D721Med (cell line): ENCODE measurements around the gene SEM1.

Source experiments
- DNase-seq: peaks from one replicate; pipeline ENCODE4 v3.0.0; 2011; ENCODE audit warnings: low spot score; ENCODE audit not compliant: insufficient read length
- FAIRE-seq: peaks from 2 replicates; lab custom pipeline; 2011; peaks lifted over from hg19 to GRCh38; lab: Jason Lieb, UNC
- TF ChIP-seq, protein P1 (sequence below): IDR thresholded peaks from 2 replicates; pipeline ENCODE4 v1.5.1; 2012; ENCODE audit warnings: mild to moderate bottlenecking, control low read depth; ENCODE audit not compliant: insufficient read depth; ENCODE audit errors: missing control alignments

The SEM1 gene

DNA sequence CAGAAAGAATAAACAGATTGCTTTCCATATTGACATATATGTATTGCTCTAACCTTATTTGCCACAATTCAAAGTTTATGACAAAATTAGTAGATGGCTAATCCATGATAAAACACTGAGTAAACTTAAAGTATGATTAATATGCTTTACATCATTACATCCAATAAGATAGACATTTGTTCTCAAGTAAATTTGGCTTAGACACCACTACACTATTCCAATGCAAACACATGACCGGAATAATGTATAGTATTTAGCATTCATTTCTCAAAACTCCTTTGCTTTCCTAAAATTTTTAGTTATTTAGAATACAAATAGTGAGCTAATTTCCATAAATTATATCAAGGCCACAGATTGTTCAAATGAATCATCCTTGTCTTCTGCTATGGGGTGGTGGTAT lies 20.2 kb downstream of the SEM1 start:
- FAIRE-seq (peak; percentile 51), DNase-seq (no peak)
- TF ChIP-seq, protein P1, sequence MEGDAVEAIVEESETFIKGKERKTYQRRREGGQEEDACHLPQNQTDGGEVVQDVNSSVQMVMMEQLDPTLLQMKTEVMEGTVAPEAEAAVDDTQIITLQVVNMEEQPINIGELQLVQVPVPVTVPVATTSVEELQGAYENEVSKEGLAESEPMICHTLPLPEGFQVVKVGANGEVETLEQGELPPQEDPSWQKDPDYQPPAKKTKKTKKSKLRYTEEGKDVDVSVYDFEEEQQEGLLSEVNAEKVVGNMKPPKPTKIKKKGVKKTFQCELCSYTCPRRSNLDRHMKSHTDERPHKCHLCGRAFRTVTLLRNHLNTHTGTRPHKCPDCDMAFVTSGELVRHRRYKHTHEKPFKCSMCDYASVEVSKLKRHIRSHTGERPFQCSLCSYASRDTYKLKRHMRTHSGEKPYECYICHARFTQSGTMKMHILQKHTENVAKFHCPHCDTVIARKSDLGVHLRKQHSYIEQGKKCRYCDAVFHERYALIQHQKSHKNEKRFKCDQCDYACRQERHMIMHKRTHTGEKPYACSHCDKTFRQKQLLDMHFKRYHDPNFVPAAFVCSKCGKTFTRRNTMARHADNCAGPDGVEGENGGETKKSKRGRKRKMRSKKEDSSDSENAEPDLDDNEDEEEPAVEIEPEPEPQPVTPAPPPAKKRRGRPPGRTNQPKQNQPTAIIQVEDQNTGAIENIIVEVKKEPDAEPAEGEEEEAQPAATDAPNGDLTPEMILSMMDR: no peak

DNA sequence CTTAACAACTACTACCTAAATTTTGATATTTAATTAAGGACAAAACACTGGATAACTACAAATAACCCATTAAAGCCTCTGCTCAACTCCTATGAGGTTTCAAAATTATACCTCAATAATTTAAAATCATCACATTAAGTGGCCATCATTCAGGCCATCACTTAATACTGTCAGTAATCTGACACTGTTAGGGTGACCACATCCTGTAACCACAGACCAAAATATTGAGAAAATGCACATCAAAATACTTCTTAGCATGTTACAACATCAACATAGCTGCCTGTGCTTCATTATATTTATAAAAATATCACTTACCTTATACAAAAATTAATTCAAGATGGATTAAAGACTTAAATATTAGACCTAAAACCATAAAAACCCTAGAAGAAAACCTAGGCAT lies 23.3 kb downstream of the SEM1 start:
- DNase-seq (no peak), FAIRE-seq (no peak)
- TF ChIP-seq, protein P1: no peak

DNA sequence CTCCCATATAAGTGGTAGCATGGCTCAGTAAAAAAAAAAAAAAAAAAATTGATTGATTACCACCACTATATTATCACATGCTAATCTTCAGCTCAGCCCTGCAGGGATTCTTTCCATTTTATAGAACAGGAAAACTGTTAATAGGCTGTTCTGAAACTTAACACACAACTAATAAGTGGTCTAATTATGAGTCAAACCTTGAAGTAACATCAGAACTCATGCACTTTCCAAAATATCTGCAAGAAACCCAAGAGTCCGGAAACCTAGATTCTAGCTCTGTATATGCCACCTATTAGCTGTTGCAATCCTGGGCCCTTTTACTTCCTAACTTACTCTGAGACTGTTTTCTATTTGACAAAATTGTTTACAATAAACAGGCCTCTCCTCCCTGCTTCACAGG lies 23.9 kb downstream of the SEM1 start:
- DNase-seq: no peak
- TF ChIP-seq, protein P1: no peak
- FAIRE-seq: no peak

DNA sequence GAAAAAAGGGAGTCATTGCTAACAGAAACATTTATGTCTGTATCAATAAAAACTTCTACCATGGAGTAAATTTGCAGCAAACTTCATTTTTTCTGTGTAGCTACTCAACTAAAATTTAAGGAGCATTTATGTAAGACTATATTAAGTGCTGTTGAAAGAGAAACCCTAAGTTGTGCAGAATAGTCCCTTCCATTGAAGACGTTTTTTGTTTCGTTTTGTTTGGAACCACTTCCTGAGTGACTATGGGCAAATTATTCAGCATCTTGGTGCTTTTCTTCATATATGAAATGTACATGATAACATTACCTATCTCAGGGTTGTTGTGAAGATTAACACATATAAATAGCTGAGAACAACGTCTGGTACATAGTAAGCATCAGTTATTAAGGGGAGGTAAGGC lies 24.3 kb downstream of the SEM1 start:
- no peak for FAIRE-seq
- TF ChIP-seq, protein P1: no peak

DNA sequence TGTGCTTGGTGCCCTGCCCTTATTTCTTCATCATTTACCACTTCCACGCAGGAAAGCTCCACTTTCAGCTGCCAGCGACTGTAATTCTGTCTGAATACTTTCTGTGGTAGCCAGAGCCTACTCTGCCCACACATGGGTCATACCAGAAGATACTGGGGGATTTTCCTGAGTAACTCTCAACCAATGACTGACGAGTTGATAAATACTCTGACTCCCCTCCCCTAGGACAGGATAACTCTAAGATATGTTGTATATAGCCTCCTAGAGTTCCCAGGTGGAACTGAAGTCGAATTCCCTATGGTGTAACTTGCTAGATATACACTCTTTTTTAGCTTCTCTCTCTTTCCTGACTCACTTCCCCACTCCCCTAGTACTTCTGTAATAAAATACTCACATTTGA lies 29.8 kb downstream of the SEM1 start:
- TF ChIP-seq, protein P1: no peak
- DNase-seq (no peak), FAIRE-seq (no peak)

More for the DNA sequence above, 24.3 kb downstream of the SEM1 start:
- no peak for DNase-seq

DNA sequence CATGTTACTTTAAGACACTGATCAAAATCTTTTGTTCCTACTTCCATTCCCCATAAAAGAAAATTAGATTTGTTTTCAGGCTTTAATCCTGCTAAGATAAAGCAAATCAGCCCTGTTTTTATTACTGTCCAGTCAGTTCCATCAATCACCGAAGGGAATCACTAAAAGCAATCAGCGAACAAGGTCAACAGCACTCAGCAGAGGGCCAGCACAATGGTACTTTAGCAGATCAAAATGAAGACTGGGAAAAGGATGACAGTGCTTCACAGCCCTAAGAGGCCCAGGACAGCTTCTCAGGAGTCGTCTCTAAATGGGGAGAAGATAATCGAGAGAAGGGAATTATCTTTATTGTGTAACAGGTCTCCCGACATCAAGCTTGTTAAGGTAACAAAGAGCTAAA lies 32.7 kb downstream of the SEM1 start:
- no peak for DNase-seq
- no peak for FAIRE-seq
- TF ChIP-seq, protein P1: no peak

DNA sequence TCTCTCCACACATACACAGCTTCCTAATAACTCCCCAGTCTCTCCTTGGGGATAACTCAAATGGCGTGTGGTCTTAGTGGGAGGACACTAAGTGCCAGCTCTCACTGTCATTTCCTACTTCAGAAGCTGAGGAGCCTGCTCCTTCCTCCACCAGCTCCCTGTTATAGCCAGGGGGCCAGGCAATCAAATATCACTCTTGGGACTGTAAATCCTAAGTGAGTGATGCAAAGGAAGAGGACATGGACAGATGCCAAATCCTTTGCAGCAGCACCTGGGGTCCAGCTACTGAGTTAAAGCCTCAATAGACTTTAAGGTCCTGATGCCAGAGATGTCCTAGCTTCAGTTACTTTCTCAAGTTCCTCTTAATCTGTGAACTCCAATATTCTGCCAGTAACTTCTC lies 34.1 kb downstream of the SEM1 start:
- TF ChIP-seq, protein P1: no peak

More for the DNA sequence above, 34.1 kb downstream of the SEM1 start:
- no peak for DNase-seq
- no peak for FAIRE-seq
